ENCODE results near the gene HAT1. TPM values are rescaled to one million over a fixed set of nuclear protein-coding genes. Genes with fewer than 3 reads are reported as not detected.
"Not testable (repeated sequence)": the region's sequence is repeated elsewhere in the genome, so short reads cannot be mapped to it uniquely, and the experiment has no call there.

Gene HAT1
- total and polyA plus RNA-seq, 12 donors, result 6.2 to 45.5 (median 36.6) TPM

DNA sequence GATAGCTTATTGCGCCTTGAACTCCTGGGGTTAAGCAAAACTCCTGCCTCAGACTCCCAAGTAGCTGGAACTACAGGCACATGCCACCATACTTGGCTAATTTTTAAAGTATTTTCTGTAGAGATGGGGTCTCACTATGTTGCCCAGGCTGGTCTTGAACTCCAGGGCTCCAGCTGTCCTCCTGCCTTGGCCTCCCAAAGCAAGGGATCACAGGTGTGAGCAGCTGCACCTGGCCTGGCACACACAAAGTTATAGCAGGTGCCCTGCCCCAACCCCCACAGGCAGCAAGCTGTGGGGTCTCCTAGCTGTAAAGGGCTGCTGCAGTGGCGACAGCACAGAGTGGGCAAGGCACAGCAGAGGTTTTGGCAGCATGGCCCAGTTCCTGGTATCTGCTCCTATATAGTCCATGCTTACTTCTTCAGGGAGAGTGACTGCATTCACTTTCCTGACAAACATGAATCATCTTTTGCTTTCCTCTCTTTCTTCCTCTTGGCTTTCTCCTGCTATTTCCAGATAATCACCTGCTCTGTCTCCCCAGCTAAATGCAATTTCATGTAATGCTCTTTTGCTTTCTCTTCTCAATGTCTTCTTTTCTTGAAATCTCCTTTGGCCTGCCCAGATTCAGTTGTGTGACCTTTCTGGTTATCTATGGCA lies 50.2 kb downstream of the HAT1 start:
- H3K4me1 ChIP-seq, result peaks cover 0 to 5% (median 0%) of the 10 kb centered on the region in 9 donors
- H3K9me3 ChIP-seq, result no peaks in the 10 kb centered on the region
- WGBS, 2 donors, result 96% methylated on average over 2 of the region's 2 CpGs
- no peak overlapping the region for H3K27ac ChIP-seq
- intact Hi-C loops (cut with DNase I), result no loop called here
- H3K36me3 ChIP-seq, result peaks cover 0 to 73% (median 12%) of the 10 kb centered on the region in 9 donors
- DNase-seq, result no peak
- H3K4me3 ChIP-seq, result no peak overlapping the region
- no peak for ATAC-seq
- TF ChIP-seq, protein P1, sequence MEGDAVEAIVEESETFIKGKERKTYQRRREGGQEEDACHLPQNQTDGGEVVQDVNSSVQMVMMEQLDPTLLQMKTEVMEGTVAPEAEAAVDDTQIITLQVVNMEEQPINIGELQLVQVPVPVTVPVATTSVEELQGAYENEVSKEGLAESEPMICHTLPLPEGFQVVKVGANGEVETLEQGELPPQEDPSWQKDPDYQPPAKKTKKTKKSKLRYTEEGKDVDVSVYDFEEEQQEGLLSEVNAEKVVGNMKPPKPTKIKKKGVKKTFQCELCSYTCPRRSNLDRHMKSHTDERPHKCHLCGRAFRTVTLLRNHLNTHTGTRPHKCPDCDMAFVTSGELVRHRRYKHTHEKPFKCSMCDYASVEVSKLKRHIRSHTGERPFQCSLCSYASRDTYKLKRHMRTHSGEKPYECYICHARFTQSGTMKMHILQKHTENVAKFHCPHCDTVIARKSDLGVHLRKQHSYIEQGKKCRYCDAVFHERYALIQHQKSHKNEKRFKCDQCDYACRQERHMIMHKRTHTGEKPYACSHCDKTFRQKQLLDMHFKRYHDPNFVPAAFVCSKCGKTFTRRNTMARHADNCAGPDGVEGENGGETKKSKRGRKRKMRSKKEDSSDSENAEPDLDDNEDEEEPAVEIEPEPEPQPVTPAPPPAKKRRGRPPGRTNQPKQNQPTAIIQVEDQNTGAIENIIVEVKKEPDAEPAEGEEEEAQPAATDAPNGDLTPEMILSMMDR (IDR thresholded peaks at IDR 0.05), result no peak
- H3K27me3 ChIP-seq, result no peaks in the 10 kb centered on the region

DNA sequence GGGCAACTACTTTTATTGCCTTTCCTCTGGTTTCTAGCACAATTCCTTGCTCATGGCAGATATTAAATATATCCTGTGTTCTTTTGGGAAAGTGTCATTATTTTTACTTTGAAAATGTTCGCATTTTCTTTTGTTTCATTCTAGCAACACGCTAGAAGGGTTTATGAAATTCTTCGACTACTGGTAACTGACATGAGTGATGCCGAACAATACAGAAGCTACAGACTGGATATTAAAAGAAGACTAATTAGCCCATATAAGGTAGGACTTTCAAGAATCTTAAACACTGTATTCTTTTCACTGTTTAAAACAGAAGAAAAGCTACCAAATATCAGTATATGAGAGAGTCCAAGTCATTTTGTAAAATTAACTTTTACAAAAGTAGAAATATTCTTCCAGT lies 56.8 kb downstream of the HAT1 start:
- TF ChIP-seq, protein P1 (IDR thresholded peaks at IDR 0.05), result no peak
- H3K4me1 ChIP-seq, result no peaks in the 10 kb centered on the region
- no peak for DNase-seq
- no peak overlapping the region for H3K27ac ChIP-seq
- intact Hi-C loops (cut with DNase I), result no loop called here
- ATAC-seq, result no peak
- H3K4me3 ChIP-seq, result no peak overlapping the region
- H3K9me3 ChIP-seq, result no peaks in the 10 kb centered on the region
- peaks cover 0 to 96% (median 14%) of the 10 kb centered on the region in 9 donors for H3K36me3 ChIP-seq
- no peaks in the 10 kb centered on the region for H3K27me3 ChIP-seq
- WGBS, 2 donors, result 98 to 99% methylated on average over 4 of the region's 4 CpGs

DNA sequence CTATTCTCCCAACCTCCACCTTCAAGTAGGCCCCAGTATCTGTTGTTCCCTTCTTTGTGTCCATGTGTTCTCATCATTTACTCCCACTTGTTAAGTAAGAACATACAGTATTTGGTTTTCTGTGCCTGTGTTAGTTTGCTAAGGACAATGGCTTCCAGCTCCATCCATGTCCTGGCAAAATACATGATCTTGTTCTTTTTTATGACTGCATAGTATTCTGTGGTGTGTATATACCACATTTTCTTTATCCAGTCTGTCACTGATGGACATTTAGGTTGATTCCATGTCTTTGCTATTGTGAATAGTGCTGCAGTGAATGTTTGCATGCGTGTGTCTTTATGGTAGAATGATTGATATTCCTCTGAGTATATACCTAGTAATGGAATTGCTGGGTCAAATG lies 61.7 kb downstream of the HAT1 start:
- H3K4me1 ChIP-seq; H3K27me3 ChIP-seq; H3K4me3 ChIP-seq; H3K27ac ChIP-seq; H3K9me3 ChIP-seq; intact Hi-C loops (cut with DNase I); DNase-seq; ATAC-seq: not testable (repeated sequence)
- WGBS, 2 donors, result 97 to 100% methylated on average over 1 of the region's 1 CpG
- peaks cover 0 to 66% (median 13%) of the 10 kb centered on the region in 9 donors for H3K36me3 ChIP-seq

DNA sequence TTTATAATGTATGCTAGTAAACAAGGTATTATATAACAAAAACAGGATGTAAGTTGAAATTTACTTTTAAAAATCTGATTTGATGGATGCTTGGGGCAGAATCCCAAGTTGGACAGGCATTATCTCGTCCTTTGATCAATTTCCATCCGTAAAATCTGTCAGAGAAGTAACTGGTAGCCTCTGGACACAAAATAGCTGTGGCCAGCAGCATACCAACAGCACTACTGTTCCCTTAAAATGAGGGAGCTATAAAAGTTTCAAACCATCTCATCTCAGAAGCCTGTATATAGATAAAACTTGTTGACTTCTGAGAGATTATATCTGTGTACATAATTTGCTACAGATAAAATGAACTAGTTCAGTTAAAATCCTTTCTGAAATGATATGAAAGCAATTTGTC lies 62.8 kb downstream of the HAT1 start:
- DNase-seq (no peak), ATAC-seq (no peak)
- H3K27ac ChIP-seq, result no peak overlapping the region
- peaks cover 0 to 54% (median 9%) of the 10 kb centered on the region in 9 donors for H3K36me3 ChIP-seq
- no peaks in the 10 kb centered on the region for H3K9me3 ChIP-seq
- 91 to 97% methylated on average over 2 of the region's 2 CpGs for WGBS, 2 donors
- no peak overlapping the region for H3K4me3 ChIP-seq
- TF ChIP-seq, protein P1 (IDR thresholded peaks at IDR 0.05), result no peak
- H3K27me3 ChIP-seq, result no peaks in the 10 kb centered on the region
- intact Hi-C loops (cut with DNase I), result no loop called here
- H3K4me1 ChIP-seq, result no peaks in the 10 kb centered on the region

DNA sequence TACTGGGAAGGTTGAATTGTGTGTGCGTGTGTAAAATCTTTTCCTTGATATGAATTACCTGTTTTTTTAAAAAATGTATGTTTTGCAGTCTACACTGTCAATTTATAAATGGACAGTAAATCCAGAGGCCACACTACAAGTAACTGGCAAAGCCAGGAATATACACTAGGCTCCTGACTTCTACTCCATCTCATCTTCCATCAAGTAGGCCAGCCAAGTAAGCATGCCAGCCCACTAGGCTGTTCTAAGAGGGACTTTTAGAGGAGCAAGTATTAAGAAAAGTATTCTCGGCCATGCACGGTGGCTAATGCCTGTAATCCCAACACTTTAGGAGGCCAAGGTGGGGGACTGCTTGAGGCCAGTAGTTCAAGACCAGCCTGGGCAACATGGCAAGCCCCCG lies 64.5 kb downstream of the HAT1 start:
- Histone ChIP-seq H3K9me3 (no peaks in the 10 kb centered on the region), H3K4me1 (no peaks in the 10 kb centered on the region), H3K27me3 (no peaks in the 10 kb centered on the region), H3K4me3 (no peak overlapping the region), H3K27ac (no peak overlapping the region), H3K36me3 (peaks cover 0 to 38% (median 9%) of the 10 kb centered on the region in 9 donors)
- TF ChIP-seq, protein P1 (IDR thresholded peaks at IDR 0.05), result no peak
- DNase-seq, result no peak
- WGBS, 2 donors, result 85 to 96% methylated on average over 4 of the region's 4 CpGs
- intact Hi-C loops (cut with DNase I), result no loop called here
- ATAC-seq, result no peak
